ES-I3 (cell line): ENCODE data around the gene OR4Q3.
"Not testable (repeated sequence)": the region's sequence is repeated elsewhere in the genome, so short reads cannot be mapped to it uniquely, and the experiment has no call there.

Experiments used
- H3K36me3 ChIP-seq: 2 replicates; pipeline ENCODE4 v1.6.1; 2013; ENCODE audit warnings: mild to moderate bottlenecking, low read length, control low read depth, moderate library complexity; ENCODE audit not compliant: insufficient read depth
- H3K4me1 ChIP-seq: 2 replicates; pipeline ENCODE4 v1.6.1; 2013; ENCODE audit warnings: mild to moderate bottlenecking, control low read depth, low read length; ENCODE audit not compliant: insufficient read depth
- H3K9ac ChIP-seq: 2 replicates; pipeline ENCODE4 v1.6.1; 2013; ENCODE audit warnings: low read depth, mild to moderate bottlenecking, low read length, moderate library complexity
- H3K9me3 ChIP-seq: 2 replicates; pipeline ENCODE4 v1.6.1; 2013; ENCODE audit warnings: mild to moderate bottlenecking, low read length, moderate library complexity; ENCODE audit not compliant: control insufficient read depth, insufficient read depth

The OR4Q3 gene

DNA sequence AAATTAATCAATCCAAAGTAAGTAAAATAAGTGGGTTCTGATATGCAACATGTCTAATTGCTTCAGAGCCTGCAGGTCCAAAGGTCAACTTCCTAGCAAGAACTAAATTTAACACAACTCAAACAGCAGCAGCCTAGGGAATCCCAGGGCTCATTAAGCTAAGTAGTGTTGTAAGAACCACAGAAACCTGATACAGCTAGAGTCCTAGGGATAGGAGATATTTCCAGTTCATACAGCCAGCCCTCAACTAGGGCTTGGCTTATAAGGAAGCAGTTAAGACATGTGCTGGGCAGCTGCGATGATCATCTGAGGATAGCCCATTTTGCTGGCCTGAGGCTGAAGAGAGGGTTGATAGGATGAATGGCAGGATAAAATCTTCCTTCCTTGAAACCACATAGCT is at the start of gene OR4Q3:
Gene OR4Q3 (plus strand): TSS at position 316 of the 400 bp plus-strand sequence.
- no peaks in the 10 kb centered on the region for H3K36me3 ChIP-seq
- H3K9ac ChIP-seq, result no peak within 1 kb of the TSS
- H3K4me1 ChIP-seq, result no peaks in the 10 kb centered on the region
- no peaks in the 10 kb centered on the region for H3K9me3 ChIP-seq

GRCh38 chr14:19729359-19729758 is 14.0 kb upstream of the OR4Q3 start:
- Histone ChIP-seq H3K4me1 (no peaks in the 10 kb centered on the region), H3K9me3 (peaks cover 4% of the 10 kb centered on the region), H3K9ac (no peak overlapping the region), H3K36me3 (no peaks in the 10 kb centered on the region)

DNA sequence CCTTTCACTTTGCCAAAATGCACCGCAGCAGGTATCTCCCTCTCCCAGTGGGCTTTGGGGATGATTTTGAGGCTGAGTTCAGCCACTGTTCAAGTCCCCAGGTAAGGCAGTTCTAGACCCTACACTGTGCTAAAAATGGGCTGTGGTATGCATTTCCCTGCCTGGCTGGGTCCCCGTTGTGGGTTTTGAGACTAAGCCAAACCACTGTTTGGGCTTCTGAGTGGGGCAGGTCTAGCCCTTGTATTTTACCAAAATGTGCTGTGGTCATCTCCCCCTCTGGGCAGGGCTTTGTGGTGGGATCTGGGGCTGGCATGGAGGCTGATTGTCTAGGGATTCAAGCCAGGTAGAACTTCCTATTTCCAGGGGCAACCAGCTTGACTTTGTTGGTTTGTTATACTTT is 13.6 kb upstream of the OR4Q3 start:
- Histone ChIP-seq H3K4me1 (no peaks in the 10 kb centered on the region), H3K9ac (no peak overlapping the region), H3K36me3 (no peaks in the 10 kb centered on the region), H3K9me3 (peaks cover 4% of the 10 kb centered on the region)

GRCh38 chr14:19733893-19734292 is 9.5 kb upstream of the OR4Q3 start:
- not testable (repeated sequence) for H3K9me3 ChIP-seq, H3K4me1 ChIP-seq, H3K36me3 ChIP-seq, H3K9ac ChIP-seq

DNA sequence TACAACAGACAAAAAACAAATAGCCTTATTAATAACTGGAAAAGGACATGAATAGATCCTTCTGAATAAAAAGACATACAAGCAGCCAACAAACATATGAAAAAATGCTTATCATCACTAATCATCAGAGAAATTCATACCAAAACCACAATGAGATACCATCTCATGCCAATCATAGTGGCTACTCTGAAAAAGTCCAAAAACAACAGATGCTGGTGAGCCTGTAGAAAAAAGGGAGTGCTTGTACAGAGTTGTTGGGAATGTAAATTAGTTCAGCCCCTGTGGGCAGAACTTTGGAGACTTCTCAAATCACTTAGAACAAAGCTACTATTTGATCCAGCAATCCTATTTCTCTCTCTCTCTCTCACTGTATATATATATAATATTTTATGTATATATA is 8.9 kb downstream of the OR4Q3 start:
- H3K9ac ChIP-seq, H3K4me1 ChIP-seq, H3K9me3 ChIP-seq, H3K36me3 ChIP-seq: not testable (repeated sequence)

- Histone ChIP-seq H3K36me3 (no peaks in the 10 kb centered on the region), H3K9ac (no peak overlapping the region), H3K4me1 (no peaks in the 10 kb centered on the region), H3K9me3 (no peaks in the 10 kb centered on the region)
Measured at GRCh38 chr14:19754172-19754571, 10.8 kb downstream of the OR4Q3 start.

GRCh38 chr14:19771491-19771890 is 28.1 kb downstream of the OR4Q3 start:
- not testable (repeated sequence) for H3K9me3 ChIP-seq, H3K36me3 ChIP-seq, H3K9ac ChIP-seq, H3K4me1 ChIP-seq

- Histone ChIP-seq H3K36me3 (no peaks in the 10 kb centered on the region), H3K4me1 (no peaks in the 10 kb centered on the region), H3K9me3 (no peaks in the 10 kb centered on the region; the same call in 1 of the 2 replicates), H3K9ac (no peak overlapping the region)
Measured at GRCh38 chr14:19771895-19772430, 28.6 kb downstream of the OR4Q3 start.

DNA sequence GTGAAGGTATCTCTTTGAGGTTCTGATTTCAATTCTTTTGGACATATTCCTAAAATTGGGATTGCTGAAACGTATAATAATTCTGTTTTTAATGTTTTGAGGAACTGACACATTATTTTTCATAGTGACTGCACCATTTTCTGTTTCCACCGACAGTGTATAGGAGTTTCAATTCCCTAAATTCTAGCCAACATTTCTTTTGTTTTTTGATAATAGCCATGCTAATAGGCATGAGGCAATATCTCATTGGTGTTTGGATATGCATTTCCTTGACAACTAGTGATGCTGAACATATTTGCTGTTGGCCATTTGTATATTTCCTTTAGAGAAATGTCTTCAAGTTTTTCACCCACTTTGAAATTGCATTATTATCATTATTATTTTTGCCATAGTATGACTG is 29.1 kb downstream of the OR4Q3 start:
- not testable (repeated sequence) for H3K9ac ChIP-seq, H3K4me1 ChIP-seq, H3K36me3 ChIP-seq, H3K9me3 ChIP-seq

DNA sequence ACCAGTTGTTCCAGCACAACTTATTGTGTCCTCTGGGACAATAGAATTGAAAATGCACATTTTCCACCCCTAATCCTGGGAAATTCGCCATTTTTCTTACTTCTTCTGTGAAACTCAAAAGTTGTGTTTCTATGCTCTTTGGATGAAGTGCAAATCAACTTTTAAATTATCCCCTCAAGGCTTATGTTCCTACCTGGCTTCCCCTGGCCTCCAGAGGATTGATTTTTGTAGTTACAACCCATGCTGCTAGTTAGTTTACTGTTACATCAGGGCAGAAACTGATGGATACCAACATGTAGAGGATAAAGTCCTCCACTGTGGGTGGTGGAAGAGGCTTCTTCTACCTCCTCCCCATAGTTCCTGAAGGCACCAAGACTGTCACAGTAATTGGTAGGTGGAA is 29.8 kb downstream of the OR4Q3 start, which contains the start of gene OR4M1:
Gene OR4M1 (plus strand): TSS at position 301 of the 400 bp plus-strand sequence. CDS start 6,819 bp downstream, outside the sequence.
- H3K36me3 ChIP-seq, H3K9me3 ChIP-seq, H3K9ac ChIP-seq, H3K4me1 ChIP-seq: not testable (repeated sequence)

GRCh38 chr14:19775587-19775986 is 32.2 kb downstream of the OR4Q3 start:
- no peaks in the 10 kb centered on the region for H3K36me3 ChIP-seq
- H3K9ac ChIP-seq, result no peak overlapping the region
- H3K9me3 ChIP-seq, result no peaks in the 10 kb centered on the region; the same call in 1 of the 2 replicates
- H3K4me1 ChIP-seq, result peaks cover 2% of the 10 kb centered on the region; the same call in 1 of the 2 replicates

- H3K9me3 ChIP-seq, H3K4me1 ChIP-seq, H3K36me3 ChIP-seq, H3K9ac ChIP-seq: not testable (repeated sequence)
Measured at GRCh38 chr14:19785848-19786247, 42.5 kb downstream of the OR4Q3 start.

- H3K9me3 ChIP-seq, H3K4me1 ChIP-seq, H3K36me3 ChIP-seq, H3K9ac ChIP-seq: not testable (repeated sequence)
Measured at GRCh38 chr14:19787318-19787717, 43.9 kb downstream of the OR4Q3 start.

- H3K9ac ChIP-seq, H3K4me1 ChIP-seq, H3K9me3 ChIP-seq, H3K36me3 ChIP-seq: not testable (repeated sequence)
Measured at GRCh38 chr14:19788150-19788549, 44.8 kb downstream of the OR4Q3 start.

DNA sequence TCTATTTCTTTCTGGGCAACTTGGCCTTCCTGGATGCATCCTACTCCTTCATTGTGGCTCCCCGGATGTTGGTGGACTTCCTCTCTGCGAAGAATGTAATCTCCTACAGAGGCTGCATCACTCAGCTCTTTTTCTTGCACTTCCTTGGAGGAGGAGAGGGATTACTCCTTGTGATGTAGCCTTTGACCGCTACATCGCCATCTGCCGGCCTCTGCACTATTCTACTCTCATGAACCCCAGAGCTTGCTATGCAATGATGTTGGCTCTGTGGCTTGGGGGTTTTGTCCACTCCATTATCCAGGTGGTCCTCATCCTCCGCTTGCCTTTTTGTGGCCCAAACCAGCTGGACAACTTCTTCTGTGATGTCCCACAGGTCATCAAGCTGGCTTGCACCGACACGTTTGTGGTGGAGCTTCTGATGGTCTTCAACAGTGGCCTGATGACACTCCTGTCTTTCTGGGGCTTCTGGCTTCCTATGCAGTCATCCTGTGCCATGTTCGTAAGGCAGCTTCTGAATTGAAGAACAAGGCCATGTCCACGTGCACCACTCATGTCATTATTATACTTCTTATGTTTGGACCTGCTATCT is 53.2 kb downstream of the OR4Q3 start:
- not testable (repeated sequence) for H3K9me3 ChIP-seq, H3K36me3 ChIP-seq, H3K9ac ChIP-seq, H3K4me1 ChIP-seq
